SK-N-SH (cell line): ENCODE results near the gene MGRN1. TPM values are rescaled to one million over a fixed set of nuclear protein-coding genes. Genes with fewer than 3 reads are reported as not detected.

Source experiments
- CTCF ChIA-PET: fragments of 300-600, 350-600 bp; formaldehyde crosslinking; extraction: SDS; loops from one replicate; lab custom pipeline; 2021; lab: Yijun Ruan, JAX
- POLR2A ChIA-PET: fragments of 350-600 bp; sonication (Branson Sonifier 250); formaldehyde crosslinking; extraction: SDS; loops from one replicate; lab custom pipeline; 2020; ENCODE audit warnings: antibody characterized with exemption, inconsistent platforms; lab: Yijun Ruan, JAX
- DNase-seq: peaks from one replicate; pipeline ENCODE4 v3.0.0; 2012
- H2AFZ ChIP-seq: fragments of 200-600 bp; sonication (generic); 2 replicates; pipeline ENCODE4 v1.8.1; 2016; ENCODE audit warnings: antibody characterized with exemption, mild to moderate bottlenecking, low read depth
- H3F3A ChIP-seq: fragments of 200-600 bp; sonication (generic); replicated peaks from 2 replicates; pipeline ENCODE3; 2016; ENCODE audit warnings: antibody characterized with exemption, mild to moderate bottlenecking; ENCODE audit not compliant: insufficient read depth
- H3K27ac ChIP-seq, 2 experiments: fragments of 200-500 bp in 1 of 2; fragments of 200-600 bp in 1 of 2; sonication (Bioruptor generic) in 1 of 2; sonication (generic), shearing (Covaris generic) in 1 of 2; 2 replicates each; pipeline versions ENCODE4 v1.5.1 to v1.6.1; 2014 to 2016; ENCODE audit warnings: low read depth in 2 of 2, inconsistent platforms in 1 of 2, low read length in 1 of 2, mild to moderate bottlenecking in 1 of 2, mixed read lengths in 1 of 2
- H3K27me3 ChIP-seq: fragments of 200-600 bp; sonication (generic), shearing (Covaris generic); 2 replicates; pipeline ENCODE4 v1.6.1; 2016; ENCODE audit warnings: mixed run types; ENCODE audit not compliant: insufficient read depth
- H3K36me3 ChIP-seq, 2 experiments: fragments of 200-500 bp in 1 of 2; fragments of 200-600 bp in 1 of 2; sonication (Bioruptor generic) in 1 of 2; sonication (generic) in 1 of 2; replicated peaks in 1 of 2; 2 replicates each; pipeline versions ENCODE3 to v1.5.1; 2014 to 2016; ENCODE audit warnings: low read length in 1 of 2, mild to moderate bottlenecking in 1 of 2; ENCODE audit not compliant: insufficient read depth in 2 of 2, control insufficient read depth in 1 of 2
- H3K4me1 ChIP-seq, 2 experiments: fragments of 200-500 bp in 1 of 2; fragments of 200-600 bp in 1 of 2; sonication (Bioruptor generic) in 1 of 2; sonication (generic), shearing (Covaris generic) in 1 of 2; 2 replicates each; pipeline versions ENCODE4 v1.5.1 to v1.6.1; 2014 to 2016; ENCODE audit warnings: low read depth in 1 of 2, low read length in 1 of 2, mixed run types in 1 of 2; ENCODE audit not compliant: insufficient read depth in 2 of 2, control insufficient read depth in 1 of 2
- H3K4me2 ChIP-seq: fragments of 200-600 bp; sonication (generic), shearing (Covaris generic); 2 replicates; pipeline ENCODE4 v1.6.1; 2017; ENCODE audit warnings: mixed run types
- H3K4me3 ChIP-seq, 2 experiments: fragments of 200-500 bp in 1 of 2; fragments of 200-600 bp in 1 of 2; sonication (Bioruptor generic) in 1 of 2; sonication (generic), shearing (Covaris generic) in 1 of 2; 2 replicates each; pipeline versions ENCODE4 v1.5.1 to v1.8.1; 2014 to 2016; ENCODE audit warnings: low read depth in 2 of 2, inconsistent platforms in 1 of 2, low read length in 1 of 2, mild to moderate bottlenecking in 1 of 2, mixed read lengths in 1 of 2, moderate library complexity in 1 of 2
- H3K79me2 ChIP-seq: fragments of 200-600 bp; sonication (generic); 2 replicates; pipeline ENCODE4 v1.8.1; 2017; ENCODE audit warnings: mild to moderate bottlenecking; ENCODE audit not compliant: insufficient read depth
- H3K9ac ChIP-seq: fragments of 200-600 bp; sonication (generic); 2 replicates; pipeline ENCODE4 v1.6.1; 2017; ENCODE audit warnings: mixed run types
- H3K9me2 ChIP-seq: fragments of 200-600 bp; sonication (generic); 2 replicates; pipeline ENCODE4 v1.6.1; 2017; ENCODE audit warnings: mixed run types
- H3K9me3 ChIP-seq: fragments of 200-600 bp; sonication (generic); 2 replicates; pipeline ENCODE4 v1.6.1; 2017; ENCODE audit warnings: mixed run types, mild to moderate bottlenecking, moderate library complexity
- H4K20me1 ChIP-seq: fragments of 200-600 bp; sonication (generic); 2 replicates; pipeline ENCODE4 v1.6.1; 2017; ENCODE audit warnings: mild to moderate bottlenecking, mixed run types; ENCODE audit not compliant: insufficient read depth
- CHD2 ChIP-seq: fragments of 150-350 bp; IDR thresholded peaks from 2 replicates; pipeline ENCODE4 v1.6.1; 2018; ENCODE audit warnings: low read length; ENCODE audit not compliant: partially characterized antibody
- ELF1 ChIP-seq: IDR thresholded peaks from 2 replicates; pipeline ENCODE4 v1.4.0; 2012
- FOSL2 ChIP-seq: IDR thresholded peaks from 2 replicates; pipeline ENCODE4 v1.4.0; 2012; ENCODE audit warnings: low read depth, mild to moderate bottlenecking, moderate library complexity, borderline replicate concordance
- FOXJ3 ChIP-seq: sonication (generic); formaldehyde crosslinking; IDR thresholded peaks from 2 replicates; pipeline ENCODE4 v1.5.1; 2020; ENCODE audit warnings: mild to moderate bottlenecking, missing genetic modification reagents
- FOXM1 ChIP-seq: IDR thresholded peaks from 2 replicates; pipeline ENCODE4 v1.4.0; 2012; ENCODE audit warnings: low read depth, mild to moderate bottlenecking
- GABPA ChIP-seq: IDR thresholded peaks from 2 replicates; pipeline ENCODE4 v1.4.0; 2012; ENCODE audit warnings: low read depth, mild to moderate bottlenecking
- GATA2 ChIP-seq: sonication (generic); formaldehyde crosslinking; IDR thresholded peaks from 2 replicates; pipeline ENCODE4 v1.5.0; 2020; ENCODE audit warnings: mild to moderate bottlenecking, missing genetic modification reagents
- IRF3 ChIP-seq: fragments of 150-350 bp; IDR thresholded peaks from 2 replicates; pipeline ENCODE4 v1.6.1; 2016; ENCODE audit warnings: mild to moderate bottlenecking, low read depth, low read length
- JUND ChIP-seq: IDR thresholded peaks from 2 replicates; pipeline ENCODE4 v1.4.0; 2012
- MEF2A ChIP-seq: IDR thresholded peaks from 2 replicates; pipeline ENCODE4 v1.4.0; 2012; ENCODE audit warnings: low read depth, borderline replicate concordance
- NFIC ChIP-seq: IDR thresholded peaks from 2 replicates; pipeline ENCODE4 v1.4.0; 2012; ENCODE audit warnings: borderline replicate concordance
- NRF1 ChIP-seq: IDR thresholded peaks from 2 replicates; pipeline ENCODE4 v1.6.1; 2012; ENCODE audit warnings: low read depth, mild to moderate bottlenecking, low read length
- POLR2AphosphoS5 ChIP-seq: IDR thresholded peaks from 2 replicates; pipeline ENCODE4 v1.6.1; 2012; ENCODE audit warnings: low read depth, low read length
- RAD21 ChIP-seq: IDR thresholded peaks from 2 replicates; pipeline ENCODE4 v1.6.1; 2012; ENCODE audit warnings: mild to moderate bottlenecking, low read length
- RCOR1 ChIP-seq: fragments of 150-350 bp; IDR thresholded peaks from 2 replicates; pipeline ENCODE4 v1.6.1; 2017; ENCODE audit warnings: antibody characterized with exemption, low read length
- REST ChIP-seq: IDR thresholded peaks from 2 replicates; pipeline ENCODE4 v1.6.1; 2012; ENCODE audit warnings: mild to moderate bottlenecking, low read depth, low read length, moderate library complexity
- RFX5 ChIP-seq: IDR thresholded peaks from 2 replicates; pipeline ENCODE4 v1.6.1; 2012; ENCODE audit warnings: mild to moderate bottlenecking, improper control_type of control experiment, low read length
- RXRA ChIP-seq: IDR thresholded peaks from 2 replicates; pipeline ENCODE4 v1.4.0; 2012; ENCODE audit warnings: low read depth, mild to moderate bottlenecking, borderline replicate concordance
- SIN3A ChIP-seq: IDR thresholded peaks from 2 replicates; pipeline ENCODE4 v1.6.1; 2012; ENCODE audit warnings: low read depth, mild to moderate bottlenecking, low read length, moderate library complexity, borderline replicate concordance
- SMC3 ChIP-seq: IDR thresholded peaks from 2 replicates; pipeline ENCODE4 v1.6.1; 2012; ENCODE audit warnings: low read depth, low read length, improper control_type of control experiment
- TAF1 ChIP-seq: IDR thresholded peaks from 2 replicates; pipeline ENCODE4 v1.6.1; 2012; ENCODE audit warnings: low read depth, mild to moderate bottlenecking, low read length, moderate library complexity, borderline replicate concordance
- TCF12 ChIP-seq: IDR thresholded peaks from 2 replicates; pipeline ENCODE4 v1.4.0; 2012
- TEAD4 ChIP-seq: IDR thresholded peaks from 2 replicates; pipeline ENCODE4 v1.4.0; 2012; ENCODE audit warnings: mild to moderate bottlenecking, borderline replicate concordance; ENCODE audit not compliant: insufficient read depth
- USF1 ChIP-seq: IDR thresholded peaks from 2 replicates; pipeline ENCODE4 v1.4.0; 2012; ENCODE audit warnings: low read depth, borderline replicate concordance
- USF2 ChIP-seq: fragments of 150-350 bp; IDR thresholded peaks from 2 replicates; pipeline ENCODE4 v1.6.1; 2017; ENCODE audit warnings: antibody characterized with exemption, low read length, low read depth, borderline replicate concordance
- ZBTB33 ChIP-seq: IDR thresholded peaks from 2 replicates; pipeline ENCODE4 v1.4.0; 2012; ENCODE audit warnings: low read depth, borderline replicate concordance
- WGBS: methylation state at CpG from one replicate; pipeline ENCODE4 v1.1.6; 2017; ENCODE audit warnings: low lambda C conversion rate; 5-methylcytosine and 5-hydroxymethylcytosine counted together
- polyA plus RNA-seq, 3 experiments: library from polyadenylated mRNA; depleted of rRNA; stranded (reverse); fragments of >200 nt; gene quantifications; 2 replicates each; pipeline ENCODE4 v1.2.3, GENCODE V29; 2012

MGRN1 gene
- polyA plus RNA-seq (2012; rRNA removed): 5.5 and 13.3 TPM in 2 replicates
- polyA plus RNA-seq (2012; cell fraction: cytosol; rRNA removed): 8.6 and 12.0 TPM in 2 replicates
- polyA plus RNA-seq (2012; cell fraction: nucleus; rRNA removed): 26.7 and 38.3 TPM in 2 replicates

- ChIA-PET CTCF (interaction anchor here (0.6 to 3.7 kb wide), 19 partner anchors 9 to 329 kb away, joined by 3 to 16 read pairs (median 4); partner anchors contain the start of gene UBALD1), POLR2A (no interaction called here)
- Histone ChIP-seq H3K79me2 (peaks cover 46% of the 10 kb centered on the region), H3K9me2 (no peaks in the 10 kb centered on the region), H3K27me3 (no peaks in the 10 kb centered on the region), H4K20me1 (peaks cover 16% of the 10 kb centered on the region), H3K4me1 (peaks cover 0 to 14% of the 10 kb centered on the region in 2 experiments; a peak in 1 of 4 replicates), H3K36me3 (no peaks in the 10 kb centered on the region), H3K4me2 (peak within 1 kb of the TSS; percentile 96), H3K9me3 (no peaks in the 10 kb centered on the region), H3K9ac (peak within 1 kb of the TSS; percentile 98), H3K27ac (peak within 1 kb of the TSS; percentile 70 to 81), H3F3A (no peaks in the 10 kb centered on the region), H3K4me3 (peak within 1 kb of the TSS; percentile 78), H2AFZ (peak within 1 kb of the TSS; percentile 97)
- peak; percentile 98 for DNase-seq
- WGBS: 17% methylated on average over 20 of the region's 42 CpGs
- TF ChIP-seq USF1 (no peak), RFX5 (no peak), MEF2A (no peak), RXRA (no peak), RAD21 (no peak), REST (no peak), IRF3 (no peak), TEAD4 (no peak), ELF1 (no peak), NFIC (no peak), CHD2 (peak; percentile 65), SIN3A (no peak), GABPA (peak; percentile 40), SMC3 (no peak), USF2 (no peak), GATA2 (CRISPR knock-in tag) (no peak), FOSL2 (no peak; the same call in 1 of the 2 replicates), FOXM1 (peak; percentile 80; the same call in 1 of the 2 replicates), TCF12 (no peak), JUND (no peak), RCOR1 (peak; percentile 50; the same call in 1 of the 2 replicates), TAF1 (no peak), ZBTB33 (no peak), POLR2AphosphoS5 (no peak), FOXJ3 (CRISPR knock-in tag) (no peak), NRF1 (no peak)
Observed at GRCh38 chr16:4624015-4624826, at the start of gene MGRN1. Gene MGRN1 (plus strand): TSS chr16:4624826. CDS start chr16:4624961, 135 bp downstream.
